Suppressor macrophage treated with lipopolysaccharide for 4 hours (primary cell): ENCODE measurements around the gene ANKRD23.
"Not testable (repeated sequence)": the region's sequence is repeated elsewhere in the genome, so short reads cannot be mapped to it uniquely, and the experiment has no call there.

Source experiments
- DNase-seq: peaks from one replicate; pipeline ENCODE4 v3.0.0-alpha.2; 2020

ANKRD23 gene

GRCh38 chr2:96843538-96844268, at the start of gene ANKRD23:
Gene ANKRD23 (minus strand): TSS chr2:96844021. CDS start chr2:96843992, 29 bp downstream.
- no peak for DNase-seq

GRCh38 chr2:96891591-96892333, 47.9 kb upstream of the ANKRD23 start:
- DNase-seq: no peak

- DNase-seq: no peak
Measured at GRCh38 chr2:96890726-96891385, 47.0 kb upstream of the ANKRD23 start.

- no peak for DNase-seq
Measured at GRCh38 chr2:96890252-96890651, 46.4 kb upstream of the ANKRD23 start.

GRCh38 chr2:96889502-96889901, 45.7 kb upstream of the ANKRD23 start:
- not testable (repeated sequence) for DNase-seq

GRCh38 chr2:96888072-96889011, 44.5 kb upstream of the ANKRD23 start:
- peak; percentile 63 for DNase-seq

GRCh38 chr2:96887493-96888012, 43.7 kb upstream of the ANKRD23 start:
- DNase-seq: no peak

GRCh38 chr2:96885432-96886347, 41.9 kb upstream of the ANKRD23 start:
- peak; percentile 82 for DNase-seq

- peak; percentile 39 for DNase-seq
Measured at GRCh38 chr2:96884299-96885094, 40.7 kb upstream of the ANKRD23 start.

- no peak for DNase-seq
Measured at GRCh38 chr2:96883306-96883705, 39.5 kb upstream of the ANKRD23 start.

GRCh38 chr2:96882906-96883305, 39.1 kb upstream of the ANKRD23 start:
- DNase-seq: no peak

GRCh38 chr2:96882230-96882629, 38.4 kb upstream of the ANKRD23 start:
- DNase-seq: no peak

GRCh38 chr2:96881349-96882195, 37.8 kb upstream of the ANKRD23 start:
- no peak for DNase-seq

- DNase-seq: no peak
Measured at GRCh38 chr2:96880891-96881273, 37.1 kb upstream of the ANKRD23 start.

- DNase-seq: no peak
Measured at GRCh38 chr2:96879545-96880040, 35.8 kb upstream of the ANKRD23 start.

- DNase-seq: no peak
Measured at GRCh38 chr2:96878796-96879544, 35.1 kb upstream of the ANKRD23 start.

- no peak for DNase-seq
Measured at GRCh38 chr2:96878171-96878570, 34.4 kb upstream of the ANKRD23 start.

GRCh38 chr2:96877631-96878092, 33.8 kb upstream of the ANKRD23 start:
- no peak for DNase-seq
